ENCODE measurements around the gene APOBEC3F.
"Not testable (repeated sequence)": the region's sequence is repeated elsewhere in the genome, so short reads cannot be mapped to it uniquely, and the experiment has no call there.

Gene APOBEC3F

DNA sequence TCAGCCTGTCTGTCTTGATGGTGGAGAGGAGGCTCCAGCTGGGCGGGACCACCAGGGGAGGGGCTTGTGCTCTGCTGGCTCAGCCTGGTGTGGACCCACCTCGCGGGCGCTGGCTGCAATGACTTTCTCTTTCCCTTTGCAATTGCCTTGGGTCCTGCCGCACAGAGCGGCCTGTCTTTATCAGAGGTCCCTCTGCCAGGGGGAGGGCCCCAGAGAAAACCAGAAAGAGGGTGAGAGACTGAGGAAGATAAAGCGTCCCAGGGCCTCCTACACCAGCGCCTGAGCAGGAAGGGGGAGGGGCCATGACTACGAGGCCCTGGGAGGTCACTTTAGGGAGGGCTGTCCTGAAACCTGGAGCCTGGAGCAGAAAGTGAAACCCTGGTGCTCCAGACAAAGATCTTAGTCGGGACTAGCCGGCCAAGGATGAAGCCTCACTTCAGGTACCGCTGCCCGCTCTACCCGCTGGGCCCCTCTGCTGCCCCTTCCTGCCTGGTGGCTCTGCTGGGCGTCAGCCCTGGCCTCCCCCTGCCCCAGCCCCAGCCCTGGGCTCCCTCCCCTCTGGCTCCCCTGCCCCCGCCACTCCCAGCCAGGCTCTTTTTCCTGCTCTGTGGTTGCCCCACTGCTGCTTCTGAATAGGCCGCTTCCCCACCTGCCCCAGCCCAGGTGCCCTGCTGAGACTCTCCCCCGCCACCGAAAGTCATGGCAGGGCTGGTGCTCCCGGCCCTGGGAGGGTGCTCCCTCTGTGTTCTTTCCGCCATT, at the start of gene APOBEC3F:
APOBEC3F (plus strand) TSS at position 327 of the 759 bp plus-strand sequence; CDS start at position 424, 97 bp downstream.
- not testable (repeated sequence) for H3K9me3 Mint-ChIP-seq, H3K27me3 Mint-ChIP-seq
- DNase-seq (peak; percentile 65 to 86), ATAC-seq (peak; percentile 96)
- peak within 1 kb of the TSS; percentile 90 to 96 for H3K27ac Mint-ChIP-seq
- H3K4me1 Mint-ChIP-seq, result peaks cover 67% of the 10 kb centered on the region
- peak within 1 kb of the TSS; percentile 95 to 96 for H3K4me3 Mint-ChIP-seq

- peak; percentile 63 for ATAC-seq
- H3K27ac Mint-ChIP-seq, H3K9me3 Mint-ChIP-seq, H3K4me3 Mint-ChIP-seq, DNase-seq: not testable (repeated sequence)
- Mint-ChIP-seq H3K27me3 (peaks cover 40% of the 10 kb centered on the region), H3K4me1 (peaks cover 26% of the 10 kb centered on the region)
Measured at GRCh38 chr22:38992871-38993371, 47.7 kb upstream of the APOBEC3F start.

DNA sequence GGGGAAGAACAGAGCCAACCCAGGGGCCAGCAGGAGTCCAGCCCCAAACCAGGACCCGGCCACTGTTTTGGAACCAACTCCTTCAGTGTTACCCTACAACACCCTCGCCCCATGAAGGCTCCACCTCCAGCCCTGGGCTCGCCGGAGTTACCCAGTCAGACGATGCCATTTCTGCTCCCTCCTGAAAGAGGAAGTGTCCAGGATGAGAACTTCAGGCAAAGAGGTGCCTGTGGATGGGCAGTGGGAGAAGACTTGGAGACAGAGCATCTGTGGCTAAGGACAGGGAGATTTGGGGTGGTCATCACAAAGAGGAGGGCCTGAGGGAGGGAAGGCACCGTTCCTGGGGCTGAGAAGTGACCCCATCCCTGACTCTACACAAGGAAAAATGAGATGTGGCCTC, 44.6 kb upstream of the APOBEC3F start:
- no peak overlapping the region for H3K4me3 Mint-ChIP-seq
- DNase-seq (no peak), ATAC-seq (no peak)
- H3K4me1 Mint-ChIP-seq, result peaks cover 7% of the 10 kb centered on the region
- peaks cover 38% of the 10 kb centered on the region for H3K27me3 Mint-ChIP-seq
- H3K27ac Mint-ChIP-seq, result no peak overlapping the region
- peaks cover 5 to 13% of the 10 kb centered on the region in 2 donors for H3K9me3 Mint-ChIP-seq

- peaks cover 38% of the 10 kb centered on the region for H3K27me3 Mint-ChIP-seq
- H3K4me1 Mint-ChIP-seq, result peaks cover 7% of the 10 kb centered on the region
- ATAC-seq, result no peak
- H3K4me3 Mint-ChIP-seq, result no peak overlapping the region
- no peak overlapping the region for H3K27ac Mint-ChIP-seq
- H3K9me3 Mint-ChIP-seq, result peaks cover 5 to 13% of the 10 kb centered on the region in 2 donors
- no peak for DNase-seq
Measured at GRCh38 chr22:38997518-38997917, 43.1 kb upstream of the APOBEC3F start.

GRCh38 chr22:39003165-39003638, 37.5 kb upstream of the APOBEC3F start:
- H3K9me3 Mint-ChIP-seq, result peaks cover 1 to 2% of the 10 kb centered on the region in 2 donors
- DNase-seq, result peak; percentile 74 to 87
- peaks cover 8% of the 10 kb centered on the region for H3K27me3 Mint-ChIP-seq
- H3K4me1 Mint-ChIP-seq, result peaks cover 11% of the 10 kb centered on the region
- peak; percentile 99 for ATAC-seq
- peak overlapping the region in 1 of 2 donors; percentile 27 for H3K27ac Mint-ChIP-seq
- peak overlapping the region in 1 of 2 donors; percentile 27 for H3K4me3 Mint-ChIP-seq

DNA sequence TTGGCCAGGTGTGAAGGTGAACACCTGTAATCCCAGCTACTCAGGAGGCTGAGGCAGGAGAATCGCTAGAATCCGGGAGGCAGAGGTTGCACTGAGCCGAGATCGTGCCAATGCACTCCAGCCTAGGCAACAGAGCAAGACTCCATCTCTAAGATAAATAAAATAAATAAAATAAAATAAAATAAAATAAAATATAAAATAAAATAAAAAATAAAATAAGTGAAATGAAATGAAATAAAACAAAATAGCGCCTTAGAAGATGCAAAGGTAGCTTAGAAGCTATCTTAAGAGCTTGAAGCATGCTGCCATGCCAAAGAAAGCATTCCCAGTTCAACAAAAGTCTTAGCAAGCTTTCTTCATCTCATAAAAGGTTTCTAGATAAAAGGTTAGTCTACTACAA, 33.5 kb upstream of the APOBEC3F start:
- Mint-ChIP-seq H3K9me3 (no peaks in the 10 kb centered on the region), H3K4me1 (peaks cover 11% of the 10 kb centered on the region), H3K27ac (no peak overlapping the region), H3K4me3 (no peak overlapping the region), H3K27me3 (no peaks in the 10 kb centered on the region)
- no peak for DNase-seq
- no peak for ATAC-seq

DNA sequence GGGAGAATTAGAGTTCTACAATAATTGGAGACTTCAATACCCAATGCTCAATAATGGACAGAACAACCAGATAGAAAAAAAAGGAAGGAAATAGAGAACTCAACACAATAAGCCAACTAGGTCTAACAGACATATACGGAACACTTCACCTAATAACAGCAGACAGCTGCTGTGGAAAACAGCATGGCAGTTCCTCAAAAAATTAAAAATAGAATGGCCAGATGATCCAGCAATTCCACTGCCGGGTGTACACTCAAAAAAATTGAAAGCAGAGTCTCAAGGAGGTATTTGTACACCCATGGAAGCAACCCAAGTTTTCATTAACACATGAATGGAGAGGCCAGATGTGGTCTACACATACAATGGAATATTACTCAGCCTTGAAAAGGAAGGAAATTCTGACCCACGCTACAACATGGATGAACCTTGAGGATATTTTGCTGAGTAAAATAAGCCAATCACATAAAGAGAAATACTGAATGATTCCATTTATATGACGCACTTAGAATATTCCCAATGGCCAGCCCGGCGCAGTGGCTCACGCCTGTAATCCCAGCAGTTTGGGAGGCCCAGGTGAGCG, 32.3 kb upstream of the APOBEC3F start:
- H3K9me3 Mint-ChIP-seq, H3K27me3 Mint-ChIP-seq, DNase-seq, H3K4me3 Mint-ChIP-seq, ATAC-seq: not testable (repeated sequence)
- peaks cover 12% of the 10 kb centered on the region for H3K4me1 Mint-ChIP-seq
- peak overlapping the region; percentile 52 to 63 for H3K27ac Mint-ChIP-seq

- H3K4me1 Mint-ChIP-seq, result peaks cover 26% of the 10 kb centered on the region
- no peak for ATAC-seq
- H3K4me3 Mint-ChIP-seq, result no peak overlapping the region
- no peak for DNase-seq
- no peaks in the 10 kb centered on the region for H3K9me3 Mint-ChIP-seq
- H3K27me3 Mint-ChIP-seq, result no peaks in the 10 kb centered on the region
- no peak overlapping the region for H3K27ac Mint-ChIP-seq
Measured at GRCh38 chr22:39010946-39011345, 29.7 kb upstream of the APOBEC3F start.

DNA sequence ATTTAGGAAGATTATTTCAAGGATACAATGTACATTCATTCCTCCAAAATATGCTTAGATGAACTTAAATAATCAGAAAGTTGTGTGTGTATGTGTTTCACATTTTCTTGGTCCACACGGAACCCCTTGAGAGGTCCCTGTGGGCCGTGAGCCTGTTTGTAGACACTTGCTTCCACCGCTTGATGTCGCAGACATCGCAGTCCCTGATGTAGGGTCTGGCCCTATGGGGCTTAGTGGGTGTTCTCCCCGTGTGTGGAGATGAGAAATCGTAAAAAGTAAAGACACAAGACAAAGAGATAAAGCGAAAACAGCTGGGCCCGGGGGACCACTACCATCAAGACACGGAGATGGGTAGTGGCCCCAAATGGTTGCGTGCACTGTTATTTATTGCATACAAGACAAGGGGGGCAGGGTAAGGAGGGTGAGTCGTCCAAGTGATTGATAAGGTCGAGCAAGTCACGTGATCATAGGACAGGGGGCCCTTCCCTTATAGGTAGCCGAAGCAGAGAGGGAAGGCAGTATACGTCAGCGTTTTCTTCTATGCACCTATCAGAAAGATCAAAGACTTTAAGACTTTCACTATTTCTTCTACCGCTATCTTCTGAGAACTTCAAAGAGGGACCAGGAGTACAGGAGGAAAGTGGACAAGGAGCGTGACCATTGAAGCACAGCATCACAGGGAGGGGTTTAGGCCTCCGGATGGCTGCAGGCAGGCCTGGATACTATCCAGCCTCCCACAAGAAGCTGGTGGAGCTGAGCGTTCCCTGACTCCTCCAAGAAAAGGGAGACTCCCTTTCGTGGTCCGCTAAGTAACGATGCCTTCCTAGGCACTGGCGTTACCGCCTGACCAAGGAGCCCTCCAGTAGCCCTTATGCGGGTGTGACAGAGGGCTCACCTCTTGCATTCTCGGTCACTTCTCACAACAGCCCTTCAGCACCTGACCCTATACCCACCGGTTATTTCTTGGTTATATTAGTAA, 27.8 kb upstream of the APOBEC3F start:
- DNase-seq (no peak), ATAC-seq (no peak)
- Mint-ChIP-seq H3K27ac (no peak overlapping the region), H3K9me3 (no peaks in the 10 kb centered on the region), H3K27me3 (no peaks in the 10 kb centered on the region), H3K4me1 (peaks cover 42% of the 10 kb centered on the region), H3K4me3 (peak overlapping the region in 1 of 2 donors; percentile 61)

GRCh38 chr22:39013561-39013941, 27.1 kb upstream of the APOBEC3F start:
- not testable (repeated sequence) for H3K9me3 Mint-ChIP-seq, ATAC-seq, DNase-seq, H3K27me3 Mint-ChIP-seq
- H3K27ac Mint-ChIP-seq, result peak overlapping the region; percentile 93 to 97
- peak overlapping the region; percentile 99 for H3K4me3 Mint-ChIP-seq
- peaks cover 48% of the 10 kb centered on the region for H3K4me1 Mint-ChIP-seq

GRCh38 chr22:39013942-39014722, 26.5 kb upstream of the APOBEC3F start, which contains the start of gene APOBEC3C:
Gene APOBEC3C, plus strand, starts transcription at chr22:39014257. Its CDS starts 106 bp downstream, at chr22:39014363.
- Mint-ChIP-seq H3K4me1 (peaks cover 50% of the 10 kb centered on the region), H3K27ac (peak within 1 kb of the TSS; percentile 93 to 97), H3K27me3 (no peaks in the 10 kb centered on the region), H3K9me3 (no peaks in the 10 kb centered on the region), H3K4me3 (peak within 1 kb of the TSS; percentile 99)
- DNase-seq (peak; percentile 76 to 88), ATAC-seq (peak; percentile 97)

GRCh38 chr22:39014723-39015121, 25.9 kb upstream of the APOBEC3F start:
- Mint-ChIP-seq H3K27ac (peak overlapping the region; percentile 93 to 97), H3K4me1 (peaks cover 50% of the 10 kb centered on the region), H3K4me3 (peak overlapping the region; percentile 99)
- not testable (repeated sequence) for H3K9me3 Mint-ChIP-seq, DNase-seq, H3K27me3 Mint-ChIP-seq
- ATAC-seq, result peak; percentile 33

DNA sequence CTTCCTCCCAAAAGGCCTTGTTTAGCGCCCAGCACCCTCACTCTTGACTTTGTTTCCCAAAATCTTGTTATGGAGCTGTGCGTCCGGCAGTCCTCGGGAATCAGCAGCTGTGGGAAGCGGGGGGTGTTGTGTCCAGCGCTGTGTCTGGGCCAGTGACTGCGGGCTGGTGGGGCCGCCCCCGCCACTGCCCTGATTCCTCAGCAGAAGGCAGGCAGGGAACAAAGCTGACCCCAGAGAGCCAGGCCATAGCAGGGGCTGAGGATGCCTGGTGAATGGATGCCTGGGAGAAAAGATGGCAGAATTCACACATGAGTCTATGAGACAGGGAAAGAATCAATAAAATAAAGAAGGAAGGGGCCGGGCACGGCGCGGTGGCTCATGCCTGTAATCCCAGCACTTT, 24.1 kb upstream of the APOBEC3F start:
- Mint-ChIP-seq H3K9me3 (no peaks in the 10 kb centered on the region), H3K4me3 (peak overlapping the region; percentile 37 to 49), H3K27ac (peak overlapping the region in 1 of 2 donors; percentile 13), H3K4me1 (peaks cover 66% of the 10 kb centered on the region), H3K27me3 (no peaks in the 10 kb centered on the region)
- DNase-seq, result no peak
- no peak for ATAC-seq

- peaks cover 73% of the 10 kb centered on the region for H3K4me1 Mint-ChIP-seq
- ATAC-seq (no peak), DNase-seq (no peak)
- H3K4me3 Mint-ChIP-seq, result peak overlapping the region in 1 of 2 donors; percentile 28
- H3K27me3 Mint-ChIP-seq, result no peaks in the 10 kb centered on the region
- no peaks in the 10 kb centered on the region for H3K9me3 Mint-ChIP-seq
- H3K27ac Mint-ChIP-seq, result peak overlapping the region in 1 of 2 donors; percentile 46
Measured at GRCh38 chr22:39017596-39018365, 22.9 kb upstream of the APOBEC3F start.

Data from stimulated activated naive CD8-positive, alpha-beta T cell treated with anti-CD3 and anti-CD28 coated beads, Interleukin-15, amount 100 ng/mL, for 72 hours (primary cell).